ENCODE measurements around the gene BMPR1A. TPM values are rescaled to one million over a fixed set of nuclear protein-coding genes. Genes with fewer than 3 reads are reported as not detected.
A peak's percentile ranks its signal among the peaks of the same experiment; 100 is the strongest.

BMPR1A gene
- total and polyA plus RNA-seq, 2 of the 4 experiments (the other 2 are of a cell fraction): 15.9 to 93.7 TPM

- H3K9me1 ChIP-seq (ENCODE audit: insufficient read depth, low read length): 0 out of 2 replicates have a peak, but pooled peaks cover 5% of the 10 kb centered on the region
- no peak for TF ChIP-seq CTCF (conservative IDR thresholded peaks at IDR 0.05; ENCODE audit: low read depth, low read length)
- no peak for TF ChIP-seq ELK1 (IDR thresholded peaks at IDR 0.05; ENCODE audit: borderline replicate concordance, low read depth, low read length)
- no peak for TF ChIP-seq FOS (IDR thresholded peaks at IDR 0.05; ENCODE audit: low read depth, low read length)
- TF ChIP-seq RCOR1 (IDR thresholded peaks at IDR 0.05; ENCODE audit: insufficient replicate concordance, low read length): no peak
- TF ChIP-seq, protein P1, sequence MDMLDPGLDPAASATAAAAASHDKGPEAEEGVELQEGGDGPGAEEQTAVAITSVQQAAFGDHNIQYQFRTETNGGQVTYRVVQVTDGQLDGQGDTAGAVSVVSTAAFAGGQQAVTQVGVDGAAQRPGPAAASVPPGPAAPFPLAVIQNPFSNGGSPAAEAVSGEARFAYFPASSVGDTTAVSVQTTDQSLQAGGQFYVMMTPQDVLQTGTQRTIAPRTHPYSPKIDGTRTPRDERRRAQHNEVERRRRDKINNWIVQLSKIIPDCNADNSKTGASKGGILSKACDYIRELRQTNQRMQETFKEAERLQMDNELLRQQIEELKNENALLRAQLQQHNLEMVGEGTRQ (IDR thresholded peaks at IDR 0.05; ENCODE audit: low read depth, low read length): no peak
- no peak for TF ChIP-seq MAFK (IDR thresholded peaks at IDR 0.05; ENCODE audit: low read depth, low read length)
- no peak for TF ChIP-seq POLR2A (IDR thresholded peaks at IDR 0.05; ENCODE audit: low read depth, low read length)
- no peak for TF ChIP-seq RFX5 (IDR thresholded peaks at IDR 0.05; ENCODE audit: low read depth, low read length)
- no peak for TF ChIP-seq BHLHE40 (IDR thresholded peaks at IDR 0.05; ENCODE audit: low read depth, low read length)
- TF ChIP-seq RAD21 (IDR thresholded peaks at IDR 0.05; ENCODE audit: low read length): no peak
- no peak for TF ChIP-seq NFE2L2 (IDR thresholded peaks at IDR 0.05; ENCODE audit: low read depth, low read length)
- no peak for TF ChIP-seq CHD1 (IDR thresholded peaks at IDR 0.05; ENCODE audit: low read depth, low read length)
- TF ChIP-seq CEBPB (IDR thresholded peaks at IDR 0.05; ENCODE audit: low read depth, low read length): no peak
- no peak for TF ChIP-seq SMC3 (IDR thresholded peaks at IDR 0.05; ENCODE audit: low read depth, low read length)
- no peak for TF ChIP-seq MXI1 (IDR thresholded peaks at IDR 0.05; ENCODE audit: borderline replicate concordance, low read depth, low read length)
- TF ChIP-seq MAZ (IDR thresholded peaks at IDR 0.05; ENCODE audit: borderline replicate concordance, low read depth, low read length): no peak
- dilution Hi-C loops (cut with HindIII; ENCODE audit: low sequenced_read_pairs, unreplicated experiment): no loop called here
- no peak overlapping the region for H3K18ac ChIP-seq (ENCODE audit: low read depth, low read length)
- in situ Hi-C loops (cut with MboI; ENCODE audit: low sequenced_read_pairs): no loop called here
- no peak overlapping the region for H2BK5ac ChIP-seq (ENCODE audit: low read depth, low read length, poor library complexity, severe bottlenecking)
- WGBS, 2 experiments (ENCODE audit: extremely low coverage in 2 of 2, insufficient read length in 1 of 2): no CpG with 5 or more reads among the region's 1 CpG
- H2AFZ ChIP-seq (replicated peaks; ENCODE audit: low read length, poor library complexity): no peak overlapping the region
- intact Hi-C loops (cut with micrococcal nuclease): no loop called here
- H4K5ac ChIP-seq (ENCODE audit: low read depth, low read length): no peak overlapping the region
- H4K20me1 ChIP-seq (ENCODE audit: insufficient read depth, low read length): peaks cover 36% of the 10 kb centered on the region
- DNase-seq: no peak
- CTCF ChIA-PET: no interaction called here
- H3K4me1 ChIP-seq (ENCODE audit: control insufficient read depth, insufficient read depth, low read length): no peaks in the 10 kb centered on the region; the same call in 1 of the 2 replicates
- H4K91ac ChIP-seq (ENCODE audit: insufficient read depth, low read depth, low read length): no peak overlapping the region
- no peak overlapping the region for H3K56ac ChIP-seq (ENCODE audit: extremely low read depth, insufficient read depth, low read length)
- no peak overlapping the region for H2BK120ac ChIP-seq (ENCODE audit: low read depth, low read length)
- H3K23ac ChIP-seq (ENCODE audit: low read depth, low read length): no peak overlapping the region
- no peak overlapping the region for H3K27ac ChIP-seq (ENCODE audit: insufficient read depth, low read length)
- H3K4me3 ChIP-seq (ENCODE audit: insufficient read depth, low read depth, low read length): no peak overlapping the region
- H2BK15ac ChIP-seq (ENCODE audit: low read depth, low read length): no peak overlapping the region
- no peaks in the 10 kb centered on the region for H3K9me3 ChIP-seq (ENCODE audit: control insufficient read depth, insufficient read depth, low read length)
- H3K79me1 ChIP-seq (ENCODE audit: low read depth in 1 of 2, low read length in 2 of 2): peaks cover 27 to 74% of the 10 kb centered on the region in 2 experiments
- POLR2A ChIA-PET (ENCODE audit: unreplicated experiment): no interaction called here
- ATAC-seq (ENCODE audit: low read depth): peak; percentile 29; the same call in 1 of the 2 replicates
- no TSS peak for BruUV-seq (replicated peaks)
- no peaks in the 10 kb centered on the region for H3K27me3 ChIP-seq (ENCODE audit: control insufficient read depth, insufficient read depth, low read length)
- H2BK20ac ChIP-seq (ENCODE audit: low read depth, low read length): no peak overlapping the region
- H3K36me3 ChIP-seq (ENCODE audit: control insufficient read depth, insufficient read depth, low read length): peaks cover 6% of the 10 kb centered on the region
- no peak overlapping the region for H3K14ac ChIP-seq (replicated peaks; ENCODE audit: low read depth, low read length)
- H4K8ac ChIP-seq (ENCODE audit: low read depth in 2 of 2, low read length in 2 of 2): no peak overlapping the region
- no peak overlapping the region for H2AK9ac ChIP-seq (replicated peaks; ENCODE audit: low read depth, low read length, poor library complexity)
- H3K9ac ChIP-seq (ENCODE audit: low read depth, low read length): no peak overlapping the region
- H2AK5ac ChIP-seq (ENCODE audit: low read depth, low read length): no peak overlapping the region
- no peak overlapping the region for H3K4ac ChIP-seq (ENCODE audit: low read depth, low read length)
- H3K4me2 ChIP-seq (ENCODE audit: low read depth, low read length): no peak overlapping the region
These were observed 79.6 kb downstream of the BMPR1A start for GRCh38 chr10:86836044-86836443.
